H9 (cell line): ENCODE measurements around the gene MRPL20. TPM values are rescaled to one million over a fixed set of nuclear protein-coding genes. Genes with fewer than 3 reads are reported as not detected.
A peak's percentile ranks its signal among the peaks of the same experiment; 100 is the strongest.

Experiments
- DNase-seq: peaks from one replicate; pipeline ENCODE4 v3.0.0-alpha.2; 2017
- H2AFZ ChIP-seq: one replicate; pipeline ENCODE4 v1.6.1; 2013; ENCODE audit warnings: mild to moderate bottlenecking, low read length, control low read depth, moderate library complexity
- H2AK5ac ChIP-seq: 2 replicates; pipeline ENCODE4 v1.6.1; 2013; ENCODE audit warnings: low read length, control low read depth, mixed read lengths; ENCODE audit not compliant: insufficient read length
- H2BK120ac ChIP-seq: one replicate; pipeline ENCODE4 v1.6.1; 2013; ENCODE audit warnings: low read depth, mild to moderate bottlenecking, low read length, control low read depth, inconsistent platforms; ENCODE audit not compliant: poor library complexity, severe bottlenecking
- H2BK12ac ChIP-seq: 2 replicates; pipeline ENCODE4 v1.6.1; 2013; ENCODE audit warnings: low read length, control low read depth, mixed read lengths, low read depth; ENCODE audit not compliant: insufficient read length
- H2BK15ac ChIP-seq: 2 replicates; pipeline ENCODE4 v1.6.1; 2013; ENCODE audit warnings: low read depth, low read length, control low read depth
- H2BK20ac ChIP-seq: one replicate; pipeline ENCODE4 v1.6.1; 2013; ENCODE audit warnings: low read depth, mild to moderate bottlenecking, low read length, control low read depth, inconsistent platforms; ENCODE audit not compliant: poor library complexity, severe bottlenecking
- H2BK5ac ChIP-seq: 2 replicates; pipeline ENCODE4 v1.6.1; 2013; ENCODE audit warnings: low read length, control low read depth, mixed read lengths; ENCODE audit not compliant: insufficient read length
- H3K14ac ChIP-seq: 2 replicates; pipeline ENCODE4 v1.6.1; 2013; ENCODE audit warnings: low read length, control low read depth; ENCODE audit not compliant: insufficient read depth
- H3K18ac ChIP-seq: 2 replicates; pipeline ENCODE4 v1.6.1; 2013; ENCODE audit warnings: low read depth, mild to moderate bottlenecking, mixed read lengths, low read length, control low read depth; ENCODE audit not compliant: insufficient read length
- H3K23ac ChIP-seq: 2 replicates; pipeline ENCODE4 v1.6.1; 2013; ENCODE audit warnings: low read length, control low read depth, mixed read lengths, low read depth; ENCODE audit not compliant: insufficient read length
- H3K23me2 ChIP-seq: 2 replicates; pipeline ENCODE4 v1.6.1; 2013; ENCODE audit warnings: low read depth, mild to moderate bottlenecking, mixed read lengths, low read length, control low read depth; ENCODE audit not compliant: insufficient read length, poor library complexity, severe bottlenecking
- H3K27ac ChIP-seq: 2 replicates; pipeline ENCODE4 v1.5.1; 2013; ENCODE audit warnings: low read length, control low read depth, mixed read lengths, low read depth; ENCODE audit not compliant: insufficient read length
- H3K27me3 ChIP-seq: 2 replicates; pipeline ENCODE4 v1.6.1; 2013; ENCODE audit warnings: low read length, control low read depth, inconsistent platforms; ENCODE audit not compliant: insufficient read depth
- H3K4ac ChIP-seq: 2 replicates; pipeline ENCODE4 v1.6.1; 2013; ENCODE audit warnings: low read depth, mild to moderate bottlenecking, control low read depth, inconsistent platforms, low read length, moderate library complexity
- H3K4me1 ChIP-seq: 2 replicates; pipeline ENCODE4 v1.6.1; 2013; ENCODE audit warnings: low read length, control low read depth, inconsistent platforms; ENCODE audit not compliant: insufficient read depth
- H3K4me2 ChIP-seq: 2 replicates; pipeline ENCODE4 v1.6.1; 2013; ENCODE audit warnings: low read length, control low read depth, mixed read lengths; ENCODE audit not compliant: insufficient read length, insufficient read depth
- H3K56ac ChIP-seq: 2 replicates; pipeline ENCODE4 v1.6.1; 2013; ENCODE audit warnings: low read depth, mild to moderate bottlenecking, mixed read lengths, low read length, control low read depth; ENCODE audit not compliant: insufficient read length
- H3K79me1 ChIP-seq: 2 replicates; pipeline ENCODE4 v1.6.1; 2013; ENCODE audit warnings: low read depth, mild to moderate bottlenecking, moderate library complexity, low read length, control low read depth, inconsistent platforms; ENCODE audit not compliant: insufficient read depth, poor library complexity, severe bottlenecking
- H3K79me2 ChIP-seq: 2 replicates; pipeline ENCODE4 v1.6.1; 2013; ENCODE audit warnings: low read length, control low read depth, inconsistent platforms; ENCODE audit not compliant: insufficient read depth
- H3K9ac ChIP-seq: 2 replicates; pipeline ENCODE4 v1.6.1; 2013; ENCODE audit warnings: low read length, control low read depth, mixed read lengths; ENCODE audit not compliant: insufficient read length; ENCODE audit errors: extremely low read depth
- H3K9me3 ChIP-seq: one replicate; pipeline ENCODE4 v1.6.1; 2013; ENCODE audit warnings: low read depth, low read length, inconsistent platforms; ENCODE audit not compliant: control insufficient read depth
- H3T11ph ChIP-seq: one replicate; pipeline ENCODE4 v1.6.1; 2013; ENCODE audit warnings: mild to moderate bottlenecking, low read length, control low read depth, inconsistent platforms
- H4K20me1 ChIP-seq: one replicate; pipeline ENCODE4 v1.6.1; 2013; ENCODE audit not compliant: control insufficient read depth, insufficient read length, insufficient read depth
- H4K5ac ChIP-seq: 2 replicates; pipeline ENCODE4 v1.6.1; 2013; ENCODE audit warnings: low read depth, mild to moderate bottlenecking, mixed read lengths, low read length, control low read depth; ENCODE audit not compliant: insufficient read length
- H4K8ac ChIP-seq: replicated peaks from 2 replicates; pipeline ENCODE4 v1.6.1; 2013; ENCODE audit warnings: low read length, control low read depth, mixed read lengths, low read depth; ENCODE audit not compliant: insufficient read length
- H4K91ac ChIP-seq: 2 replicates; pipeline ENCODE4 v1.6.1; 2013; ENCODE audit warnings: low read depth, mild to moderate bottlenecking, moderate library complexity, mixed read lengths, low read length, control low read depth; ENCODE audit not compliant: insufficient read length
- H3K27ac Mint-ChIP-seq, 3 experiments: 2 replicates in 2 of 3; 3 replicates in 1 of 3; pipeline ENCODE4 v1.8.0; 2020 to 2021; ENCODE audit warnings: mixed read lengths in 3 of 3, mild to moderate bottlenecking in 1 of 3, moderate library complexity in 1 of 3
- H3K27me3 Mint-ChIP-seq: 2 replicates; pipeline ENCODE4 v1.8.0; 2021; ENCODE audit warnings: low read depth, mild to moderate bottlenecking, moderate library complexity, mixed read lengths
- H3K36me3 Mint-ChIP-seq, 3 experiments: 2 replicates in 2 of 3; 3 replicates in 1 of 3; pipeline ENCODE4 v1.8.0; 2020 to 2021; ENCODE audit warnings: low read depth in 3 of 3, mixed read lengths in 3 of 3; ENCODE audit not compliant: insufficient read depth in 1 of 3
- H3K4me1 Mint-ChIP-seq, 2 experiments: 2 replicates each; pipeline ENCODE4 v1.8.0; 2020; ENCODE audit warnings: mixed read lengths in 2 of 2
- H3K4me3 Mint-ChIP-seq, 2 experiments: 2 replicates in 1 of 2; 3 replicates in 1 of 2; pipeline ENCODE4 v1.8.0; 2020 to 2021; ENCODE audit warnings: mild to moderate bottlenecking in 2 of 2, mixed read lengths in 2 of 2, moderate library complexity in 1 of 2
- H3K9me3 Mint-ChIP-seq, 2 experiments: 2 replicates in 1 of 2; 3 replicates in 1 of 2; pipeline ENCODE4 v1.8.0; 2020; ENCODE audit warnings: mild to moderate bottlenecking in 2 of 2, mixed read lengths in 2 of 2, moderate library complexity in 1 of 2
- WGBS: extraction: QIAGEN DNeasy Blood & Tissue Kit; methylation state at CpG from one replicate; pipeline ENCODE4 v1.1.7; 2013; ENCODE audit warnings: missing lambda C conversion rate, low lambda C conversion rate, mixed read lengths; ENCODE audit not compliant: insufficient read length; ENCODE audit errors: extremely low coverage; 5-methylcytosine and 5-hydroxymethylcytosine counted together
- total RNA-seq: library from RNA; stranded (reverse); gene quantifications from 2 replicates; pipeline ENCODE4 v1.2.1, GENCODE V29; 2021
- TF ChIP-seq, protein P1 (sequence below): fragments of 200-600 bp; sonication (generic); conservative IDR thresholded peaks from 3 replicates; pipeline ENCODE4 v1.8.0; 2021; ENCODE audit warnings: antibody characterized with exemption, mild to moderate bottlenecking

MRPL20 gene
- total RNA-seq, 1 experiment from 2014 or later, result 162 TPM

- Mint-ChIP-seq H3K4me3 (peak overlapping the region; percentile 44 to 90; a peak in 3 of 5 replicates), H3K27me3 (peaks cover 1% of the 10 kb centered on the region; the same call in 1 of the 2 replicates), H3K4me1 (peaks cover 27 to 44% of the 10 kb centered on the region in 2 experiments), H3K9me3 (peaks cover 0 to 2% of the 10 kb centered on the region in 2 experiments; a peak in 3 of 5 replicates), H3K27ac (peak overlapping the region; percentile 37 to 96 (median 96); a peak in 6 of 7 replicates), H3K36me3 (peaks cover 53 to 88% (median 71%) of the 10 kb centered on the region in 3 experiments)
- Histone ChIP-seq H3K56ac (no peak overlapping the region), H3K9me3 (no peaks in the 10 kb centered on the region), H3K18ac (no peak overlapping the region), H2AFZ (no peak overlapping the region), H3K4me1 (no peaks in the 10 kb centered on the region), H4K5ac (no peak overlapping the region), H3K23ac (no peak overlapping the region), H3T11ph (no peak overlapping the region), H3K4ac (no peak overlapping the region), H2BK20ac (no peak overlapping the region), H3K79me2 (peaks cover 13% of the 10 kb centered on the region; the same call in 1 of the 2 replicates), H2AK5ac (no peak overlapping the region), H2BK15ac (no peak overlapping the region), H4K20me1 (peaks cover 2% of the 10 kb centered on the region), H4K91ac (no peak overlapping the region), H2BK5ac (no peak overlapping the region), H2BK12ac (no peak overlapping the region), H3K14ac (no peak overlapping the region), H3K9ac (no peak overlapping the region), H4K8ac (no peak overlapping the region), H3K23me2 (peaks cover 15% of the 10 kb centered on the region), H3K79me1 (peaks cover 13% of the 10 kb centered on the region), H3K27me3 (no peaks in the 10 kb centered on the region), H2BK120ac (no peak overlapping the region), H3K27ac (no peak overlapping the region), H3K4me2 (no peak overlapping the region)
- peak; percentile 76 for DNase-seq
- TF ChIP-seq, protein P1, sequence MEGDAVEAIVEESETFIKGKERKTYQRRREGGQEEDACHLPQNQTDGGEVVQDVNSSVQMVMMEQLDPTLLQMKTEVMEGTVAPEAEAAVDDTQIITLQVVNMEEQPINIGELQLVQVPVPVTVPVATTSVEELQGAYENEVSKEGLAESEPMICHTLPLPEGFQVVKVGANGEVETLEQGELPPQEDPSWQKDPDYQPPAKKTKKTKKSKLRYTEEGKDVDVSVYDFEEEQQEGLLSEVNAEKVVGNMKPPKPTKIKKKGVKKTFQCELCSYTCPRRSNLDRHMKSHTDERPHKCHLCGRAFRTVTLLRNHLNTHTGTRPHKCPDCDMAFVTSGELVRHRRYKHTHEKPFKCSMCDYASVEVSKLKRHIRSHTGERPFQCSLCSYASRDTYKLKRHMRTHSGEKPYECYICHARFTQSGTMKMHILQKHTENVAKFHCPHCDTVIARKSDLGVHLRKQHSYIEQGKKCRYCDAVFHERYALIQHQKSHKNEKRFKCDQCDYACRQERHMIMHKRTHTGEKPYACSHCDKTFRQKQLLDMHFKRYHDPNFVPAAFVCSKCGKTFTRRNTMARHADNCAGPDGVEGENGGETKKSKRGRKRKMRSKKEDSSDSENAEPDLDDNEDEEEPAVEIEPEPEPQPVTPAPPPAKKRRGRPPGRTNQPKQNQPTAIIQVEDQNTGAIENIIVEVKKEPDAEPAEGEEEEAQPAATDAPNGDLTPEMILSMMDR, result peak; percentile 80
- no CpG with 5 or more reads among the region's 20 CpGs for WGBS
Observed at GRCh38 chr1:1402072-1402900, 4.8 kb downstream of the MRPL20 start.
